GM12878 (cell line): ENCODE results near the gene PRR35. TPM values are rescaled to one million over a fixed set of nuclear protein-coding genes. Genes with fewer than 3 reads are reported as not detected.

Source experiments
- ATF7 ChIP-seq: fragments of 450-650 bp; IDR thresholded peaks from 2 replicates; pipeline ENCODE4 v1.6.1; 2016; ENCODE audit warnings: low read depth, mild to moderate bottlenecking
- BACH1 ChIP-seq: fragments of 450-650 bp; IDR thresholded peaks from 2 replicates; pipeline ENCODE4 v1.6.1; 2017; ENCODE audit warnings: mild to moderate bottlenecking, borderline replicate concordance
- BCLAF1 ChIP-seq: fragments of 450-650 bp; IDR thresholded peaks from 2 replicates; pipeline ENCODE4 v1.6.1; 2017; ENCODE audit warnings: antibody characterized with exemption, mild to moderate bottlenecking, moderate library complexity
- BRCA1 ChIP-seq: IDR thresholded peaks from 2 replicates; pipeline ENCODE4 v1.6.1; 2011; ENCODE audit warnings: low read depth, low read length, improper control_type of control experiment
- CREM ChIP-seq: IDR thresholded peaks from 2 replicates; pipeline ENCODE4 v1.6.1; 2014; ENCODE audit warnings: antibody characterized with exemption, low read depth
- EED ChIP-seq: sonication (generic); IDR thresholded peaks from 2 replicates; pipeline ENCODE4 v1.6.1; 2016; ENCODE audit warnings: antibody characterized with exemption, low read depth
- FOXK2 ChIP-seq: fragments of 450-650 bp; IDR thresholded peaks from 2 replicates; pipeline ENCODE4 v1.6.1; 2017; ENCODE audit warnings: mild to moderate bottlenecking, moderate library complexity
- HSF1 ChIP-seq: fragments of 150-350 bp; IDR thresholded peaks from 2 replicates; pipeline ENCODE4 v1.6.1; 2014; ENCODE audit warnings: mild to moderate bottlenecking, low read depth, low read length
- IKZF1 ChIP-seq: fragments of 450-650 bp; conservative IDR thresholded peaks from 2 replicates; pipeline ENCODE4 v1.6.1; 2017; ENCODE audit warnings: antibody characterized with exemption, mild to moderate bottlenecking
- MXI1 ChIP-seq: fragments of 150-350 bp; IDR thresholded peaks from 2 replicates; pipeline ENCODE4 v1.6.1; 2011; ENCODE audit warnings: low read depth, mild to moderate bottlenecking, inconsistent platforms, low read length, improper control_type of control experiment
- NFYB ChIP-seq: IDR thresholded peaks from 2 replicates; pipeline ENCODE4 v1.6.1; 2011; ENCODE audit warnings: low read depth, mild to moderate bottlenecking, low read length, improper control_type of control experiment, moderate library complexity; ENCODE audit not compliant: insufficient read depth
- PAX5 ChIP-seq: IDR thresholded peaks from 2 replicates; pipeline ENCODE4 v1.6.1; 2011; ENCODE audit warnings: low read depth, low read length, borderline replicate concordance
- PAX8 ChIP-seq: fragments of 450-650 bp; IDR thresholded peaks from 2 replicates; pipeline ENCODE4 v1.6.1; 2017; ENCODE audit warnings: mild to moderate bottlenecking, moderate library complexity
- PBX3 ChIP-seq: IDR thresholded peaks from 2 replicates; pipeline ENCODE4 v1.6.1; 2011; ENCODE audit warnings: mild to moderate bottlenecking, low read depth, low read length, moderate library complexity; ENCODE audit not compliant: insufficient replicate concordance
- POLR2A ChIP-seq: IDR thresholded peaks from 2 replicates; pipeline ENCODE4 v1.6.1; 2011; ENCODE audit warnings: low read depth, mild to moderate bottlenecking, low read length
- POLR2AphosphoS2 ChIP-seq: IDR thresholded peaks from 2 replicates; pipeline ENCODE4 v1.6.1; 2011; ENCODE audit warnings: low read depth, mild to moderate bottlenecking, low read length, improper control_type of control experiment, moderate library complexity
- PRDM15 ChIP-seq: fragments of 450-650 bp; formaldehyde crosslinking; IDR thresholded peaks from 2 replicates; pipeline ENCODE4 v1.4.0; 2020; ENCODE audit warnings: mild to moderate bottlenecking, moderate library complexity
- SREBF1 ChIP-seq: IDR thresholded peaks from 2 replicates; pipeline ENCODE4 v1.6.1; 2012; ENCODE audit warnings: mild to moderate bottlenecking, low read length
- SUPT20H ChIP-seq: IDR thresholded peaks from 2 replicates; pipeline ENCODE4 v1.6.1; 2011; ENCODE audit warnings: low read depth, mild to moderate bottlenecking, low read length, moderate library complexity, borderline replicate concordance; ENCODE audit not compliant: control insufficient read depth
- TARDBP ChIP-seq: IDR thresholded peaks from 2 replicates; pipeline ENCODE4 v1.6.1; 2016; ENCODE audit warnings: borderline replicate concordance
- TCF3 ChIP-seq: IDR thresholded peaks from 2 replicates; pipeline ENCODE4 v1.6.1; 2012; ENCODE audit warnings: low read depth, mild to moderate bottlenecking, low read length, borderline replicate concordance; ENCODE audit not compliant: insufficient read depth
- ZNF24 ChIP-seq: fragments of 450-650 bp; IDR thresholded peaks from 2 replicates; pipeline ENCODE4 v1.6.1; 2017; ENCODE audit warnings: antibody characterized with exemption, mild to moderate bottlenecking
- polyA plus RNA-seq, 11 experiments: library from polyadenylated mRNA; depleted of rRNA in 4 of 11; unstranded in 6 of 11; stranded (reverse) in 5 of 11; fragments of >200 nt; fragmentation: Nextera tagmentation in 4 of 11; fragmentation: Illumina TruSeq in 1 of 11; extraction: Ambion mirVana in 4 of 11; extraction: Trizol in 1 of 11; gene quantifications; 1 replicate in 1 of 11; 2 replicates in 10 of 11; pipeline versions ENCODE4 v1.2.1 to v1.2.3, GENCODE V29; 2011 to 2016; ENCODE audit warnings: inconsistent platforms in 2 of 11, missing spikeins in 2 of 11, low read depth in 1 of 11
- total RNA-seq, 4 experiments: library from RNA; depleted of rRNA in 3 of 4; stranded (reverse); fragments of >200 nt in 3 of 4; fragmentation: Illumina TruSeq in 1 of 4; extraction: Trizol in 1 of 4; gene quantifications; 2 replicates each; pipeline versions ENCODE4 v1.2.1 to v1.2.3, GENCODE V29; 2013 to 2021

Gene PRR35
- total and polyA plus RNA-seq, 10 of the 15 experiments (the other 5 are each of a cell fraction or from before 2014, with no cell fraction given) = not detected

GRCh38 chr16:566475-567372, 6.5 kb downstream of the PRR35 start, which contains the start of gene NHLRC4 (continued):
- TF ChIP-seq TCF3 (0 out of 2 replicates have a peak, but pooled peaks have one; percentile 57), FOXK2 (no peak), PAX5 (no peak), MXI1 (no peak), PRDM15 (no peak), HSF1 (no peak), SREBF1 (no peak), ATF7 (peak; percentile 60), IKZF1 (peak; percentile 41; the same call in 1 of the 2 replicates), CREM (no peak), BCLAF1 (no peak), EED (no peak), ZNF24 (no peak), POLR2AphosphoS2 (no peak), PBX3 (no peak), POLR2A (peak; percentile 62), SUPT20H (no peak), TARDBP (no peak), BACH1 (no peak), PAX8 (no peak), NFYB (no peak), BRCA1 (no peak)
